AG04450 (cell line): ENCODE results near the gene TSHZ2. TPM values are rescaled to one million over a fixed set of nuclear protein-coding genes. Genes with fewer than 3 reads are reported as not detected.

Experiments used
- CTCF ChIA-PET: fragments of 300-600, 350-600 bp; formaldehyde crosslinking; extraction: SDS; loops from one replicate; lab custom pipeline; 2022; ENCODE audit warnings: antibody characterized with exemption, inconsistent platforms; lab: Charles Lee
- POLR2A ChIA-PET: fragments of 350-600 bp; formaldehyde crosslinking; extraction: SDS; loops from one replicate; lab custom pipeline; 2021; ENCODE audit warnings: antibody characterized with exemption, inconsistent platforms; lab: Yijun Ruan, JAX
- DNase-seq: peaks from one replicate; pipeline ENCODE4 v3.0.0-alpha.2; 2011; ENCODE audit warnings: low read depth, low spot score
- H3K27ac ChIP-seq: one replicate; pipeline ENCODE4 v1.5.1; 2012; ENCODE audit warnings: low read depth, low read length, control low read depth
- H3K27me3 ChIP-seq: one replicate; pipeline ENCODE4 v1.6.0; 2012; ENCODE audit warnings: low read length; ENCODE audit not compliant: control insufficient read depth, insufficient read depth
- H3K4me3 ChIP-seq: 2 replicates; pipeline ENCODE4 v1.5.1; 2011; ENCODE audit warnings: mild to moderate bottlenecking, low read depth, low read length, control low read depth
- H3K9me3 ChIP-seq: 2 replicates; pipeline ENCODE4 v1.5.1; 2012; ENCODE audit warnings: low read length; ENCODE audit not compliant: control insufficient read depth, insufficient read depth
- polyA plus RNA-seq: library from polyadenylated mRNA; depleted of rRNA; stranded (reverse); fragments of >200 nt; gene quantifications from 2 replicates; pipeline ENCODE4 v1.2.3, GENCODE V29; 2011
- TF ChIP-seq, protein P1 (sequence below): IDR thresholded peaks from 2 replicates; pipeline ENCODE4 v1.5.1; 2011; ENCODE audit warnings: low read depth, low read length, control low read depth, inconsistent platforms

Gene TSHZ2
- polyA plus RNA-seq, 1 experiment, result not detected

GRCh38 chr20:53202777-53203176 lies 230.6 kb downstream of the TSHZ2 start:
- no peaks in the 10 kb centered on the region for H3K9me3 ChIP-seq
- no peak for DNase-seq
- ChIA-PET POLR2A (no interaction called here), CTCF (no interaction called here)
- H3K27ac ChIP-seq, result no peak overlapping the region
- TF ChIP-seq, protein P1, sequence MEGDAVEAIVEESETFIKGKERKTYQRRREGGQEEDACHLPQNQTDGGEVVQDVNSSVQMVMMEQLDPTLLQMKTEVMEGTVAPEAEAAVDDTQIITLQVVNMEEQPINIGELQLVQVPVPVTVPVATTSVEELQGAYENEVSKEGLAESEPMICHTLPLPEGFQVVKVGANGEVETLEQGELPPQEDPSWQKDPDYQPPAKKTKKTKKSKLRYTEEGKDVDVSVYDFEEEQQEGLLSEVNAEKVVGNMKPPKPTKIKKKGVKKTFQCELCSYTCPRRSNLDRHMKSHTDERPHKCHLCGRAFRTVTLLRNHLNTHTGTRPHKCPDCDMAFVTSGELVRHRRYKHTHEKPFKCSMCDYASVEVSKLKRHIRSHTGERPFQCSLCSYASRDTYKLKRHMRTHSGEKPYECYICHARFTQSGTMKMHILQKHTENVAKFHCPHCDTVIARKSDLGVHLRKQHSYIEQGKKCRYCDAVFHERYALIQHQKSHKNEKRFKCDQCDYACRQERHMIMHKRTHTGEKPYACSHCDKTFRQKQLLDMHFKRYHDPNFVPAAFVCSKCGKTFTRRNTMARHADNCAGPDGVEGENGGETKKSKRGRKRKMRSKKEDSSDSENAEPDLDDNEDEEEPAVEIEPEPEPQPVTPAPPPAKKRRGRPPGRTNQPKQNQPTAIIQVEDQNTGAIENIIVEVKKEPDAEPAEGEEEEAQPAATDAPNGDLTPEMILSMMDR, result no peak
- H3K4me3 ChIP-seq, result no peak overlapping the region
- no peaks in the 10 kb centered on the region for H3K27me3 ChIP-seq

GRCh38 chr20:53205046-53205445 lies 232.9 kb downstream of the TSHZ2 start:
- no peak for DNase-seq
- POLR2A ChIA-PET, result no interaction called here
- Histone ChIP-seq H3K27me3 (no peaks in the 10 kb centered on the region), H3K4me3 (no peak overlapping the region), H3K27ac (no peak overlapping the region), H3K9me3 (no peaks in the 10 kb centered on the region)
- TF ChIP-seq, protein P1, result no peak
- CTCF ChIA-PET, result interaction anchor here (1.2 kb wide), 1 partner anchor 343 kb away, joined by 3 read pairs; no protein-coding TSS in a partner anchor

GRCh38 chr20:53208110-53208832 lies 236.1 kb downstream of the TSHZ2 start:
- Histone ChIP-seq H3K27ac (no peak overlapping the region), H3K4me3 (no peak overlapping the region), H3K27me3 (no peaks in the 10 kb centered on the region), H3K9me3 (no peaks in the 10 kb centered on the region)
- POLR2A ChIA-PET, result no interaction called here
- TF ChIP-seq, protein P1, result no peak
- DNase-seq, result no peak
- CTCF ChIA-PET, result interaction anchor here (1.0 kb wide), 1 partner anchor 10 kb away, joined by 3 read pairs; no protein-coding TSS in a partner anchor

DNA sequence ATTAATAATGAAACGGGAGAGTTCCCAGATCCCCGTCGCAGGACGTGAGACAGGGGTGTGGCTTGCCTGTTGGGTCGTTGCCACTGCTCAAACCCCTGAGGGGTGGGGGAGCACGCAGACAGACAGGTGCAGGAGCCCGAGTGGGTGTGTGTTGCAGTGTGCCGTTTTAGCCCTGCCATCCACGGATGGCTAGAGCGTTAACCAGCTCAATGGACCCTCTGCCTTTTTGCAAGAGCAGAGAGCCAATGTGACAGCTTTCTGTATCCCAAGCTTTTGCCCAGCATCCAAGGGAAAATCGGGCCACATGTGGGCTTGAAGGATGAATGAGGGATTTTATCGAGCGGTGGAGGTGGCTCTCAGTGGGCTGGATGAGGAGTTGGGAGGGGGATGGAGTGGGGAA lies 237.9 kb downstream of the TSHZ2 start:
- H3K4me3 ChIP-seq, result no peak overlapping the region
- CTCF ChIA-PET, result no interaction called here
- TF ChIP-seq, protein P1, result no peak
- no peaks in the 10 kb centered on the region for H3K27me3 ChIP-seq
- no peak overlapping the region for H3K27ac ChIP-seq
- no peaks in the 10 kb centered on the region for H3K9me3 ChIP-seq
- POLR2A ChIA-PET, result no interaction called here
- no peak for DNase-seq

- H3K9me3 ChIP-seq, result no peaks in the 10 kb centered on the region
- no peak overlapping the region for H3K4me3 ChIP-seq
- TF ChIP-seq, protein P1, result no peak
- ChIA-PET CTCF (no interaction called here), POLR2A (no interaction called here)
- H3K27me3 ChIP-seq, result no peaks in the 10 kb centered on the region
- DNase-seq, result no peak
- no peak overlapping the region for H3K27ac ChIP-seq
These were observed 238.8 kb downstream of the TSHZ2 start for GRCh38 chr20:53210931-53211330.
